Measurements from ENCODE around the gene RNLS.

DNA sequence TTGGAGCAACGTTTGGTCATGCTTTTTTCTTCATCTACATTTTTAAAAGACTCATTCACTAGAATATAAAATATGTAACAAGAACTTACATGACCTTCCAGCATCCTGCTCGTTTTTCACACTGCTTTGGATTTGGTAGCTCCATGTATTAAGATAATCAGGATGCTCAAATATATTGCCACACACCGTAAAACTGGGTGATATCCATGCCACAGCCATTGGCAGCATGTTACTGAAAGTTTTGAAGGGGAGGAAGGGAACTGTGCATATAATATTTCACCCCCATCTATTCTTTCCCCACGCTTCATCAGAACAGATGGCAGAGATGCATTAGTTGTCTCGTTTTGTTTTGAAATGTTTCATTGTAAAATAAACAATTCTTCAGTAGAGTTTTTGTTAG is 158.2 kb downstream of the RNLS start:
- TF ChIP-seq, protein P1, sequence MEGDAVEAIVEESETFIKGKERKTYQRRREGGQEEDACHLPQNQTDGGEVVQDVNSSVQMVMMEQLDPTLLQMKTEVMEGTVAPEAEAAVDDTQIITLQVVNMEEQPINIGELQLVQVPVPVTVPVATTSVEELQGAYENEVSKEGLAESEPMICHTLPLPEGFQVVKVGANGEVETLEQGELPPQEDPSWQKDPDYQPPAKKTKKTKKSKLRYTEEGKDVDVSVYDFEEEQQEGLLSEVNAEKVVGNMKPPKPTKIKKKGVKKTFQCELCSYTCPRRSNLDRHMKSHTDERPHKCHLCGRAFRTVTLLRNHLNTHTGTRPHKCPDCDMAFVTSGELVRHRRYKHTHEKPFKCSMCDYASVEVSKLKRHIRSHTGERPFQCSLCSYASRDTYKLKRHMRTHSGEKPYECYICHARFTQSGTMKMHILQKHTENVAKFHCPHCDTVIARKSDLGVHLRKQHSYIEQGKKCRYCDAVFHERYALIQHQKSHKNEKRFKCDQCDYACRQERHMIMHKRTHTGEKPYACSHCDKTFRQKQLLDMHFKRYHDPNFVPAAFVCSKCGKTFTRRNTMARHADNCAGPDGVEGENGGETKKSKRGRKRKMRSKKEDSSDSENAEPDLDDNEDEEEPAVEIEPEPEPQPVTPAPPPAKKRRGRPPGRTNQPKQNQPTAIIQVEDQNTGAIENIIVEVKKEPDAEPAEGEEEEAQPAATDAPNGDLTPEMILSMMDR (IDR thresholded peaks at IDR 0.05), result no peak
- TF ChIP-seq POLR2A (IDR thresholded peaks at IDR 0.05), result no peak
